ENCODE data around the gene ARCN1.

DNA sequence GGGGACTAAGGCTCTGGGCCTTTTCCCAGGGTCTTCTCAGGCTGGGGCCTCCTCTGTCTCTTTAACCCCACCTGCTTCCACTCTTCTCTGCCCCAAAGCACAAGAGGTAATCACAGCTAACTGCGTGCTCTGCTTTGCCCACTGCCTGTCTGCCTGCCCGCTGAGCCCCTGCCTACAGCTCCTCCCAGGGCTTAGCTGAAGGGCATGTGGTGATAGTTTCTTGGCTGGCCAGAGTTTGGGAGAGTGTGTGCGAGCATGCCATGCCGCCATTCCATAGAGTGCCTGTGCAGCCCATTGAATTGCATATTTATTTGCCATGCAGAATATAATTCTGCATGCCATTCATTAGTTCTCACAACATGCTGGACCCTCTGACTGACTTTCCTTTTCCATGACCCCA lies 67.7 kb downstream of the ARCN1 start:
- TF ChIP-seq CTCF (IDR thresholded peaks at IDR 0.05), result no peak
- no peak for TF ChIP-seq EZH2 (IDR thresholded peaks at IDR 0.05; ENCODE audit: borderline replicate concordance, insufficient read depth, low read depth, low read length, poor library complexity, severe bottlenecking)

Data from B cell (primary cell).